HepG2 (cell line): ENCODE data around the gene DDX50.

Experiments used
- CREM ChIP-seq, 2 experiments: sonication (generic) in 1 of 2; formaldehyde crosslinking in 1 of 2; IDR thresholded peaks; 2 replicates each; pipeline versions ENCODE4 v1.4.0 to v1.6.1; 2016 to 2020; ENCODE audit warnings: antibody characterized with exemption in 1 of 2, mild to moderate bottlenecking in 1 of 2, missing genetic modification reagents in 1 of 2
- FIP1L1 ChIP-seq: fragments of 200-400 bp; formaldehyde crosslinking; IDR thresholded peaks from 2 replicates; pipeline ENCODE4 v1.6.1; 2018; ENCODE audit warnings: low read depth, mild to moderate bottlenecking, low read length, moderate library complexity, borderline replicate concordance; ENCODE audit not compliant: insufficient read depth
- FOXK1 ChIP-seq: sonication (generic); formaldehyde crosslinking; IDR thresholded peaks from 2 replicates; pipeline ENCODE4 v1.4.0; 2020; ENCODE audit warnings: low read depth, missing genetic modification reagents, borderline replicate concordance
- MIER3 ChIP-seq: IDR thresholded peaks from 2 replicates; pipeline ENCODE4 v1.6.1; 2016; ENCODE audit warnings: missing compliant biosample characterization, borderline replicate concordance
- RAD21 ChIP-seq: fragments of 450-650 bp; formaldehyde crosslinking; IDR thresholded peaks from 2 replicates; pipeline ENCODE4 v1.5.0; 2020; ENCODE audit warnings: mild to moderate bottlenecking
- TBP ChIP-seq: sonication (generic); formaldehyde crosslinking; IDR thresholded peaks from 2 replicates; pipeline ENCODE4 v1.5.0; 2020; ENCODE audit warnings: missing genetic modification reagents

DNA sequence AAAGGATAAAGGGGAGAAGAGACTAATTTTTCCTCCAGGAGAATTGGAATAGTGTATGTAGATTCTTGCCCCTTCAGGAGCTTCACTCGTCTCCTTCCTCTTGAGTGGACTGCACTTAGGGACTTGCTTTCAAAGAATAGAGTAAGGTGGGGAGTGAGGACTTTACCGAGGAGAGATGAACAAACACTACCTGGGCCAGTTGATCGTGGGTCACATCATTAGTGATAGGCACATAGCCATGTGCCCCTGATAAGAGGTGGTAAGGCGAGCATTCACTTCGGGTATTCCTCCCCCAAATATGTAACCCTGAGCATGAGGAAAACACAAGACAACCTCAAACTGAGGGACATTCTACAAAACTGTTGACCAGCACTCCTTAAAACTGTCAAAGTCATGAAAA, 72.9 kb downstream of the DDX50 start:
- no peak for TF ChIP-seq MIER3 (CRISPR knock-in tag)
- no peak for TF ChIP-seq TBP (CRISPR knock-in tag)
- no peak for TF ChIP-seq FOXK1 (CRISPR knock-in tag)
- TF ChIP-seq RAD21 = no peak
- no peak for TF ChIP-seq CREM (IDR thresholded peaks at IDR 0.05)
- no peak for TF ChIP-seq CREM (CRISPR knock-in tag; IDR thresholded peaks at IDR 0.05)
- no peak for TF ChIP-seq FIP1L1
